GM21529 (cell line): ENCODE results near the gene HDAC4.
A peak's percentile ranks its signal among the peaks of the same experiment; 100 is the strongest.

Experiments used
- ATAC-seq: cut with Tn5 transposase; IDR thresholded peaks from one replicate; pipeline ENCODE4 v1.9.1; 2021; ENCODE audit not compliant: unreplicated experiment

Gene HDAC4

GRCh38 chr2:239329972-239330572 is 70.7 kb downstream of the HDAC4 start:
- ATAC-seq: no peak

- ATAC-seq: no peak
Measured at GRCh38 chr2:239329284-239329971, 71.4 kb downstream of the HDAC4 start.

GRCh38 chr2:239328351-239329191 is 72.2 kb downstream of the HDAC4 start:
- no peak for ATAC-seq

- peak; percentile 26 for ATAC-seq
Measured at GRCh38 chr2:239327536-239328350, 73.1 kb downstream of the HDAC4 start.

GRCh38 chr2:239326831-239327535 is 73.8 kb downstream of the HDAC4 start:
- ATAC-seq: peak; percentile 69

GRCh38 chr2:239324456-239324855 is 76.4 kb downstream of the HDAC4 start:
- ATAC-seq: no peak

DNA sequence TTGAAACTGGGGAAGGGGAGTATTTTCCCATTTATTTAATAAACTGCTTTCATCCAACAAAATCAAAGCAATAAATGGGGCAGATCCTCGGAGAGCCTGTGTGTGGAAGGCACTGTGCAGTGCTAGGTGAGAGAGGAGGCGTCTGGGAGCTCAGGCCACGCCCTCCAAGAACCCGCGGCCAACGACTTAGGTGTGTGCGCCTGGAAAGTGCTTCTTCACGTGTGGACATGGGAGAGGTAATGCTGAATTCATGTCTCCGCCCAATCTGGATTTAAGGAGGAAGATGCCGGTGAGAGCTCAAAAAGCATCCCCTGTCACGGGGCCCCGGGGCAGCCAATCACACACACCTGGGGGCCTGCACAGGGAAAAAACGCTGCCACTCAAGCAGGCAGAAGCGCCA is 77.4 kb downstream of the HDAC4 start:
- ATAC-seq: no peak

DNA sequence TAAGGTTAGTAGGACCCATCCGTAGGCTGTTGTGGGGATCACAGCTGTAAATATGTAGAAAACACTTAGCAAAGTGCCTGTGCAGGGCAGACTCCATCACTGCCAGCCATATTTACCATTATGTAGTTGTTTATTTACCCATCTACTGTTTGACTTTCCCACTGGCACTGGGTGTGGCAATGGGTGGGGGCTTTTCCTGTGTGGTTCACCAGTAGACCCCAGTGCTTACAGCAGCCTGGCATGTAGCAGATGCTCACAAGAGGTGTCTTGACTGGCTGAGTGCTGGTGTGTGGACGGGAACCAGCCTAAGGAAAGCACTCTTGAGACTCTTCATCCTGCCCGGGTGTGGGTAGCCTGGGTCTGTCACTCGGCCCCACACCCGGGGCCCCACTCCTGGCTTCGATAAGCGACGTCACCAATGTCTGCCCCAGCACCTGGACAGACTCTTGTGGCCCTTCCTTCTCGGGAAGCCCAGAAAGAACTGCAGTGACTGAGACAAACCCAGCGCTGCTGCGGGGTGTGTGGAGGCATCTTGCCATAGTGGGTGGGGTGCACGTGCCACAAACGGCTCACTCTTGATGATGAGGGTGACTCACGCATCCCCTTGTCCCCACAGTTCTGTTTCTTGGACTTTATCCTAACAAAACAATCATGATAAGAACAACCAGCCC is 78.3 kb downstream of the HDAC4 start:
- no peak for ATAC-seq

- ATAC-seq: no peak
Measured at GRCh38 chr2:239321596-239322415, 79.0 kb downstream of the HDAC4 start.

DNA sequence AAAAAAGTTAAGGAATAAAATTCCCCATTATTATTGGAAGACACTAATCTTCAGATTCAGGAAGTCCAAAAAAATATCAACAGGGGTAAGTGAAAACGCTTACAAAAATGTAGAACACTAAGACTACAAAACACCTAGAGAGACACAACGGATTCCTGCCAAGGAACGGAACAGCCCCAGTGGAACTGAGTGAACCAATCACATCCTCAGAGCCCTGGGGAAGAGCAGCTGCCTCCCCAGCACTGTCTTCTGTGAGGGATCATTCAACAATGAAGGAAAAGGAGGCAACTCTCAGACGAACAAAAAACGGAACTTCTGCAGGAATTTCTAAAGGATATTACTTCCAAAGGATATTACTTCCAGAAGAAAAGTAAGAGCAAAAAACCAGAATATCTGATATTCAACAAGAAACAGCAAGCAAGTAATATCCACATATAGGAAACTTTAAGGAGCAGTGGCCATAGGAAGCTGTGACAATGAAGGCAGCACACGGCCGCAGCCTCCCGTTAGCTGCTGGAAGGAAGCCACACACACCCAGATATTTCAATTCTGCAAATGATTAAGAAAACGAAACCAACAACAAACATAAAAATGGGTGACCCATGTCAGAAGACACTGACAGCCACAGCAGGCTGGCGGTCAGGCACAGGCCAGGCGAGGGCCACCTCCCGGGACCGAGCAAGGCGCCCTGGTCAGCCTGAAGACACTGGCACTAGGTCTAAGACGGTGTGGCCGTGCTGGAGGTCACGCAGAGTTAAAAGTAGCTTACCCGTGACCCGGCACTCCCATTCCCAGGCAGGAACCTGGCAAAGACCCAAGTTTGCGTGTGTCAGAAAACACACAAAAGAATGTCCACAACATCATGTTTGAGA is 81.8 kb downstream of the HDAC4 start:
- ATAC-seq: no peak

DNA sequence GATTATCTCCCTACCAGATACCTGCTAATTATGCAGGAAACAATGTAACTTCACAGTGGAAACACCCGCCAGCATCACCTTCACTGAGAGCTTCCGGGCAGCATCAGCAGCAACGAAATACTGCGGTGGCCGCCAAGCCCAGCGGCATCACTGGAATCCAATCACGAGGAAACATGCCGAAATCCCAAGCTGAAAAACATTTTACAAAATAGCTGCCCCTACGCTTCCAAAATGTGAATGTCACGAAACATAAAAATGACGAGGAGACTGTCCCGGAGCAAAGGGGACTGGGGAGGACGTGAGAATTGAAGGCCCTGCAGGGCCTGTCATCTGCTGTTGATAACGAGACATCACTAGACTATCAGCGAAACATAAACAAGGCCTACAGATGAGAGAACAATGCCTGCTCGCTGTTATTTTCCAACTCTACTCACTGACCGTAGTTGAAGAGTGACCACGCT is 82.6 kb downstream of the HDAC4 start:
- ATAC-seq: no peak

DNA sequence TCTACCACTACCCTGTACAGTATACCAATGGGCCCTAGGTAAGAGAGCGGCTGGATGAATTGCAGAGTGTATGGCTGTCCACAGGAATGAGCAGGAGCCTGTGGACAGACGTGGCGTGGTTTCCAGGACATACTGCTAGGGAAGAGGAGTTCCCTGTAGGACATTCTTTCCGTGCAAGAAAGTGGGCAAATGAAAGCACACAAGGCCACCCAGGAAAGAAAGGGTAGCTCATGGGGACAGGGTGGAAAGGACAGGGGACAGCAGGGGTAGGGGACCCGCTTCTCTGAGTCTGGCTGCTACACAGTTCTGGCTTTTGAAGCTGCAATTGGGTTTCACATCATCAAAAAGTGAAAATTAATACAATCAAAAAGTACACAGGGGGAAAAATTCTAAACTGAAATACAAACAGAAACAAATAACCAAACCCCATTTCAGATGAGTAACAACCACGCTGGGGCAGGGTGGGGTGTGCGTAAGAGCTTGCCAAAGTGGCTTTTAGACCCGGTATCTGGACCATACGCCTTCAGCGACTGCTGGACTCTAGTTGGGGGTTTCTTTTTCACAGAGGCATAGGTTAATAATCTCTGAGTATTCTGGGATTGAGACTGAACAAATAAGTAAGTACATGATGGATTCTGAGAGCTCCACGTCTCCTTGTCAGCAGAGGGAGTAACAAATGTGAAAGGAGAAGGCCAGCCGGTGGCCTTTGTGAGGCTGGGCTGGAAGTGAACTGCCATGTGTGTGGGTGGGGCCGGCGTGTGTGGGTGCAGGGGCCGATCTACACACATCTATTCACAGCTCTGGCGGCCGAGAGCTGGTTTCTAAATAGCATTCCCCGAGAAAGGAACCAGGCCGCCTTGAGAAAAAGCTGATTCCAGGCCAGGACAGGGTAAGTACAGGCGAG is 84.0 kb downstream of the HDAC4 start:
- no peak for ATAC-seq

DNA sequence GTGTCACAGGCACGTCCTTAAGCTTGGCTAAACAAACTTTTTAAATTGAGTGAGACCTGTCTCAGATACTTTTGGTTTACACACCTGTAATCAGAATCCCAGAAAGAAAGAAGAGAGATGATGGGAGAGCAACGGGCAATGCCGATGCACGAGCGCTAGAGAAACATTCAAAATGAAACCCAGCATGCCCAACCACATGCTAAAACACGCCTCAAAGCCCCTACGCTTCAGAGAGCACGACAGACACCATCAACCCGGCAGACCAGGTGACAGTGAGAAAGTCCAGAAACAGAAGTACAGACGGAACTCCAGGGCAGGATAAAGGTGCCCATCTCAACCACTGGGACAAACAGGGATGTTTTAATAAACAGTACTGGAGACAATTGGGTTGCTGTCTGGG is 85.5 kb downstream of the HDAC4 start:
- ATAC-seq: no peak

- ATAC-seq: no peak
Measured at GRCh38 chr2:239313776-239314175, 87.0 kb downstream of the HDAC4 start.

DNA sequence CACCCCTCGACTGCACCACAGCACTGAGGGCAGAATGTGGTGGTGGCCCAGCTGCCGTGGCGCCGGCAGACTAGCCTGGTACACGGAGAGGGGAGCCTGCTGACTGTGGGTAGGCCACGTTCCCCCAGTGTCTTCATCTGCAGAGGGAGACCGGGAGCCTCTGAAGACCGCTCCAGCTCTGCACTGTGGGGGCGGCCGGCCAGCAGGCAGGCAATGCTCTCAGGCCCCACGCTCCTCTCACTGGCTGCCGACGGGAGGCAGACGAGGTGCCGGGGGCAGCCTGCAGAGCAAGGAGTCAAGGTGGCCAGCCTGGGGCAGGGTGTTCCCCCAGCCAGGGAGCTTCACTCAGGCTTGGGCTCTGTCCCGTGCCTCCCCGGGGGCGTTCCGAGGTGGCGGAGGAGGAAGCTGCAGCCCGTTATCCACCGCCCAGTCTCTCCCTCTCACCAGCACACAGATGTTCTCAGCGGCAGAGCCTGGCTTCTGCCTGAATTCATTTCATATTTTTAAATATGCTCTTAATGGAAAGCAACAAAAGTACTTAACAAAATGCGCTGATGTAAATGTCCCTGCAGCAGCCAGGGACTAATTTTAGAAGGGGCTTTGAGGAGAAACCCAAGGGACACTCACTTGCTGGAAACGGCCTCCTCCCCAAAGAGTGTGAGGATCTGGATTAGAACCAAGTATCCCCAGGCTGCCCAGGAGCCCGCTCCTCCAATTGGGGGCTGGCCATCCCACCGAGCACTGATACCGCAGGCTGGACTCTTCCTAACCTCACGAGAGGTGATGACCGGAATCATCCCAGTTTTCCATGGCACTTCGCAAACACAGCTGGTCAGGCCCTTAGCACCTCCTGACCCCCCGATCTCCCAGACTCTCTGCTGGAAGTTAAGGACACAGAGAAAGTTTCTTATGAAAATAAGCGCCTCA is 87.8 kb downstream of the HDAC4 start:
- ATAC-seq: no peak

DNA sequence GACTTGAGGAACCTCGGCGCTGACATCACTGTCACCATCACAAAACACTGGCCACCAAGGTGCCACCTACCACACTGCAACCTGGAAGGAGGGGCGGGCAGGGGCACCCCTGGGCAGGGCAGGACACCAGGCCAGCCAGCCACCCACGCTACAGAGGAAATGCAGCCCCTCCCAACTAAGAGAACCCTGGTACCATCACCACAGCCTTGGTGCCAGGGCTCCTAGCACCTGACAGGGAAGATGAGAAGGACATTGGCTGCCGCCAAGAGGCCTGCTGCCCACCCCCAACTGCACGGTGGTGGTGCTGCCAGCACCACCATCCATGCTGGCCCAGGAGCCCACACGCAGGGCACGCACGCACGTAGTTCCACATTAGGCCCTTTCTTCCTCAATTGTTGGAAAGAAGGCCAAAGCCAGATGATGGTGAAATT is 88.7 kb downstream of the HDAC4 start:
- no peak for ATAC-seq
